OCI-LY7 (cell line): ENCODE results near the gene PRR5L. TPM values are rescaled to one million over a fixed set of nuclear protein-coding genes. Genes with fewer than 3 reads are reported as not detected.

Source experiments
- BruUV-seq: library from RNA; stranded (reverse); fragments of 400-500 nt; replicated peaks from 2 replicates; lab custom pipeline; 2021; lab: Mats Ljungman, UMichigan
- CTCF ChIA-PET: fragments of 300-600 bp; sonication (Branson Sonifier 250); formaldehyde crosslinking; loops from one replicate; lab custom pipeline; 2022; ENCODE audit warnings: antibody characterized with exemption; ENCODE audit not compliant: unreplicated experiment; lab: Charles Lee
- POLR2A ChIA-PET: fragments of 300-600 bp; sonication (Branson Sonifier 250); formaldehyde crosslinking; loops from one replicate; lab custom pipeline; 2022; ENCODE audit warnings: antibody characterized with exemption; lab: Charles Lee
- DNase-seq: peaks from one replicate; pipeline ENCODE4 v3.0.0-alpha.2; 2015; ENCODE audit warnings: low spot score
- H2AFZ ChIP-seq: fragments of 200-600 bp; sonication (generic), shearing (Covaris generic); 2 replicates; pipeline ENCODE4 v1.6.1; 2014; ENCODE audit warnings: mild to moderate bottlenecking, antibody characterized with exemption, low read length, moderate library complexity
- H3K27ac ChIP-seq: fragments of 200-600 bp; sonication (generic); 2 replicates; pipeline ENCODE4 v1.5.1; 2014; ENCODE audit warnings: mixed run types, low read depth, mild to moderate bottlenecking, moderate library complexity, low read length, inconsistent platforms; ENCODE audit not compliant: poor library complexity, severe bottlenecking
- H3K36me3 ChIP-seq: fragments of 200-600 bp; sonication (generic); 2 replicates; pipeline ENCODE4 v1.6.1; 2014; ENCODE audit warnings: mild to moderate bottlenecking, antibody characterized with exemption, low read length, moderate library complexity, mixed read lengths; ENCODE audit not compliant: insufficient read depth
- H3K4me1 ChIP-seq: fragments of 200-600 bp; sonication (generic); 2 replicates; pipeline ENCODE4 v1.5.1; 2014; ENCODE audit warnings: mild to moderate bottlenecking, low read length; ENCODE audit not compliant: insufficient read depth, poor library complexity, severe bottlenecking
- H3K4me2 ChIP-seq: fragments of 200-600 bp; sonication (generic); 2 replicates; pipeline ENCODE4 v1.6.1; 2014; ENCODE audit warnings: mild to moderate bottlenecking, low read length
- H3K4me3 ChIP-seq: fragments of 200-600 bp; sonication (generic); 2 replicates; pipeline ENCODE4 v1.5.1; 2014; ENCODE audit warnings: mild to moderate bottlenecking, low read depth, low read length; ENCODE audit not compliant: poor library complexity, severe bottlenecking
- H3K79me2 ChIP-seq: fragments of 200-600 bp; sonication (generic); 2 replicates; pipeline ENCODE4 v1.6.1; 2016; ENCODE audit warnings: low read depth, mild to moderate bottlenecking, low read length, moderate library complexity, mixed read lengths; ENCODE audit not compliant: insufficient read depth
- H3K9me2 ChIP-seq: fragments of 200-600 bp; sonication (generic); 2 replicates; pipeline ENCODE4 v1.6.1; 2016; ENCODE audit warnings: mild to moderate bottlenecking, low read length, mixed read lengths; ENCODE audit not compliant: insufficient read depth
- H3K9me3 ChIP-seq: fragments of 200-600 bp; sonication (generic); 2 replicates; pipeline ENCODE4 v1.6.1; 2014; ENCODE audit warnings: mild to moderate bottlenecking, mixed run types, low read length, mixed read lengths
- H4K20me1 ChIP-seq: fragments of 200-600 bp; sonication (generic); 2 replicates; pipeline ENCODE4 v1.6.1; 2014; ENCODE audit warnings: mild to moderate bottlenecking, antibody characterized with exemption, low read length, moderate library complexity, mixed read lengths; ENCODE audit not compliant: insufficient read depth
- CTCF ChIP-seq: fragments of 200-600 bp; sonication (generic); conservative IDR thresholded peaks from 2 replicates; pipeline ENCODE4 v1.5.1; 2014; ENCODE audit warnings: mild to moderate bottlenecking, antibody characterized with exemption, low read length, moderate library complexity, mixed read lengths
- EZH2phosphoT487 ChIP-seq: fragments of 200-600 bp; sonication (generic); IDR thresholded peaks from 2 replicates; pipeline ENCODE4 v1.6.1; 2018; ENCODE audit warnings: low read depth, borderline replicate concordance, mild to moderate bottlenecking, mixed run types, antibody characterized with exemption, low read length, moderate library complexity, mixed read lengths
- intact Hi-C: fragments of 100-400 bp; cut with micrococcal nuclease; formaldehyde crosslinking; loops from one replicate; pipeline ENCODE4 v1.10.0; 2022; ENCODE audit not compliant: unreplicated experiment
- total RNA-seq, 2 experiments: library from RNA; depleted of rRNA in 1 of 2; stranded (reverse); fragments of >200 nt in 1 of 2; shearing (Covaris generic) in 1 of 2; gene quantifications; 2 replicates each; pipeline ENCODE4 v1.2.3, GENCODE V29; 2014 to 2022

Gene PRR5L
- total RNA-seq, 2 experiments from 2014 or later: not detected

- Histone ChIP-seq H3K9me2 (no peaks in the 10 kb centered on the region), H3K9me3 (no peaks in the 10 kb centered on the region), H3K27ac (no peak overlapping the region), H3K79me2 (no peaks in the 10 kb centered on the region), H3K4me3 (no peak overlapping the region), H3K4me2 (no peak overlapping the region), H3K4me1 (peaks cover 31% of the 10 kb centered on the region), H3K36me3 (no peaks in the 10 kb centered on the region), H4K20me1 (no peaks in the 10 kb centered on the region), H2AFZ (no peak overlapping the region)
- TF ChIP-seq CTCF (no peak), EZH2phosphoT487 (no peak)
- no peak for DNase-seq
- no TSS peak for BruUV-seq
- intact Hi-C loops: no loop called here
- CTCF ChIA-PET: no interaction called here
- POLR2A ChIA-PET: no interaction called here
Observed at GRCh38 chr11:36367806-36368680, 72.0 kb downstream of the PRR5L start.

GRCh38 chr11:36371181-36371580, 75.1 kb downstream of the PRR5L start:
- no TSS peak for BruUV-seq
- no peak for DNase-seq
- CTCF ChIA-PET: no interaction called here
- peaks cover 2% of the 10 kb centered on the region for H3K4me1 ChIP-seq
- TF ChIP-seq CTCF (no peak), EZH2phosphoT487 (no peak)
- POLR2A ChIA-PET: no interaction called here
- H2AFZ ChIP-seq: no peak overlapping the region
- H3K27ac ChIP-seq: no peak overlapping the region
- H3K4me3 ChIP-seq: no peak overlapping the region
- intact Hi-C loops: no loop called here
- H3K4me2 ChIP-seq: no peak overlapping the region
- no peaks in the 10 kb centered on the region for H3K79me2 ChIP-seq
- H3K9me3 ChIP-seq: no peaks in the 10 kb centered on the region
- H3K36me3 ChIP-seq: no peaks in the 10 kb centered on the region
- no peaks in the 10 kb centered on the region for H3K9me2 ChIP-seq
- H4K20me1 ChIP-seq: no peaks in the 10 kb centered on the region

DNA sequence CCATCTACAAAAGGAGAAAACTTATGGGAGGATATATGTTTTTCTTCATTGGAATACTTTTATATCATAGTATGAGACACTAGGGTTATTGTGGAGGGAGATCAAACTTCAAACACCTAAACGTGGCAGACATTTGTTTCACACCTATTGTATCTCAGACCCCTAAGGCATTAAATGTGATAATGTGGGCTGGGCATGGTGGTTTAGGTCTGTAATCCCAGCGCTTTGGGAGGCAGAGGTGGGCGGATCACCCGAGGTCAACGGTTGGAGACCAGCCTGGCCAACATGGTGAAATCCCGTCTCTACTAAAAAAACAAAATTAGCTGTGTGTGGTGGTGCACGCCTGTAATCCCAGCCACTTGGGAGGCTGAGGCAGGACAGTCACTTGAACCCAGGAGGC, 75.5 kb downstream of the PRR5L start:
- TF ChIP-seq CTCF: no peak
- TF ChIP-seq EZH2phosphoT487: no peak
- ChIA-PET CTCF (no interaction called here), POLR2A (no interaction called here)
- BruUV-seq: no TSS peak
- no peak for DNase-seq
- intact Hi-C loops: no loop called here
- H3K79me2 ChIP-seq: no peaks in the 10 kb centered on the region
- no peak overlapping the region for H3K27ac ChIP-seq
- H2AFZ ChIP-seq: no peak overlapping the region
- H3K9me3 ChIP-seq: no peaks in the 10 kb centered on the region
- H3K4me3 ChIP-seq: no peak overlapping the region
- H3K4me2 ChIP-seq: no peak overlapping the region
- no peaks in the 10 kb centered on the region for H3K36me3 ChIP-seq
- no peaks in the 10 kb centered on the region for H3K9me2 ChIP-seq
- no peaks in the 10 kb centered on the region for H3K4me1 ChIP-seq
- no peaks in the 10 kb centered on the region for H4K20me1 ChIP-seq
